GM18517 (cell line): ENCODE data around the gene TRIM59.
A peak's percentile ranks its signal among the peaks of the same experiment; 100 is the strongest.
"Not testable (repeated sequence)": the region's sequence is repeated elsewhere in the genome, so short reads cannot be mapped to it uniquely, and the experiment has no call there.

Experiments used
- ATAC-seq: cut with Tn5 transposase; IDR thresholded peaks from one replicate; pipeline ENCODE4 v1.9.1; 2021; ENCODE audit warnings: mild to moderate bottlenecking, moderate library complexity; ENCODE audit not compliant: unreplicated experiment

TRIM59 gene

DNA sequence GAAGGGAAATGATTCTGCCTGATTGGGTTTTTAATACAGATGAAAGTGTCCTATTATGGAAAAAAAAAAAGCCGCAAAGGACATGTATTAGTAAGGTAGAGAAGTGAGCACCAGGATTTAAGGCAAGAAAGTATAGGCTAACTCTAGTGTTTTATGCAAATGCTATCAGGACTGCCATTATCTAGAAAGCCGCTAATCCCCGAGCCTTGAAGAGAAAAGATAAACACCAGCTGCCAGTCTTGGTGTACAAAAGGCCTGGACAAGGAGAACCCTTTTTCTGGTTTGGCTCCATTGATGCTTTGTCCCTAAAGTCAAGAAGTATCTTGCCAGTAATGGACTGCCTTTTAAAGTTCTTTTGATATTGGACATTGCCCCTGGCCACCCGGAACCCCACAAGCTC lies 8.6 kb upstream of the TRIM59 start:
- ATAC-seq = no peak

DNA sequence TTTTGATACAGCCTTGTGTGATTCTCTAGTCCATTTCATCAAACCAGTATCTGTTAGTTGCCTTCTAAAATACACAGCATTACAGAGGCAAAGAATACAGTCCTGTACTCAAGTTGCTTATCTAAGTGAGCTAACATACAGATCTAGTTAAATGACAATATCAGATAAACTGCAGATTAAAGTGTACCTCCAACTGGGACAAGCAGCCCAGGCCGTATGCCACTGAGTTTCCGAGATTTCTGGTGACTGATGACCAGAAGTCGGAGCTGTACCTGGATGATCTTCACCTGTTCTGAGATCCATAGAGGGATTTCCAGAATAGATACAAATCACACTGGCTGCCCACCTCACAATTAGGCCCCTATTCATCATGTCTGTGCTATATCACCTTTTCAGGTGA lies 6.3 kb upstream of the TRIM59 start:
- no peak for ATAC-seq

DNA sequence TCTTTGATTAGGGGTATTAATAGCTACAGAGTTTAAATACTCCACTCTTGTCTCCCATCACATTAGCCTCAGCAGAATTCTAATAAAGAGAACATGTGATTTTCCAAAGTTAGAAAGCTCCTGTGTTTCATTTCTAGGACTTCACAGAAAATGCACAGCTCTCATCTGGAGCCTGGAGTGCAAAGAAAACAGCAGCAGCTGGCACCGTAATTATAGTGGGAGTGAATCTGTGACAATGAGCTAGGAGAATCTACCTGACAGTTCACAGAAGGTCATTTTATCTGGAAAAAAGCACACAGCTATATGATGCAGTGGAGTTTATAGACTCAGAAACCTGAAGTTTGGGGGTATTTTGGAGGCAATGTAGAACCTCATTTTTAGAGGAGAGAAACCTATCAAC lies 5.4 kb upstream of the TRIM59 start:
- ATAC-seq = no peak

DNA sequence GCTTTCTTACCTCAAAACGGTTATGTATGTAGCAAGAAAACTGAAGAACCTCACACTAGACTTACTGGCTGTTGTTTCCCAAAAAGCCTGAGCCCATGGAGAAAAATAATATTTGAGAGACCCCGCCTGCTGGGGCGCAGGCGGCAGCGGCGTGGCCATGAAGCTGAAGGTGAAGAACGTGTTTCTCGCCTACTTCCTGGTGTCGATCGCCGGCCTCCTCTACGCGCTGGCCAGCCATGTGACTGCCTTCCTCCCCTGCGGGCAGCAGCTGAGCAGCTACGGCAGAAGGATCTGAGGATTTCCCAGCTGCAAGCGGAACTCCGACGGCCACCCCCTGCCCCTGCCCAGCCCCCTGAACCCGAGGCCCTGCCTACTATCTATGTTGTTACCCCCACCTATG lies 2.7 kb upstream of the TRIM59 start:
- not testable (repeated sequence) for ATAC-seq

DNA sequence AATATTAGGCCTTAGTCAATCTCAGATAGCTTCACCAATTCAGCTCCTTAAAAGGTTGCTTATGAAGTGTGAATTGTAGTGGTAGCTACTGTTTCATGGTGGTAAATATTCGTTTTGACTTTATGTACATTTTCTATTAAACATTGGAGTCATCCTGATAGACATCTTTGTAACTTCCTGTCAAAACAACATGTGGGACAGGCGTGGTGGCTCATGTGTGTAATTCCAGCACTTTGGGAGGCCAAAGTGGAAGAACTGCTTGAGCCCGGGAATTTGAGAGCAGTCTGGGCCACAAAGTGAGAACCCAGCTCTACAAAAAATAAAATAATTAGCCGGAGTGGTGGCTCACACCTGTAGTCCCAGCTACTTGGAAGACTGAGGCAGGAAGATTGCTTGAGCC lies 2.0 kb upstream of the TRIM59 start:
- ATAC-seq = no peak

DNA sequence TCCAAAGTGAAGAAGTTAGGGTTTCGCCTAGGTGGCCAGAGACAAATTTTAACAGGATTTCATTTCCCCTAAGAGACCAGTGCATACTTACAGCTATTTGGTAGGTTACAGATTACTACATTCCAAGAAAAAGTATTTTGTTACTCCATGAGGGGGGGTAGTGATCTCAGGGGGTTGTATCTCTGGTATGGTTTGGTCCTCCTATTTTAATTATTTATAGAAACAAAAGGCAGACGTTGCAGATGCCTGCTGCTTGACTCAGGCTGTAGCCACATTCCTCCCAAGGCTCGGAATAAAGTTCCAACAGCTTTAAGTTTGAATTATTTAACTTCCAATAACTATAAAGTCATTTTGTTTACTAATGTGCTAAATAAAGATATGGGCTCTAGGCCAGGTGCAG lies 1.3 kb upstream of the TRIM59 start:
- no peak for ATAC-seq

DNA sequence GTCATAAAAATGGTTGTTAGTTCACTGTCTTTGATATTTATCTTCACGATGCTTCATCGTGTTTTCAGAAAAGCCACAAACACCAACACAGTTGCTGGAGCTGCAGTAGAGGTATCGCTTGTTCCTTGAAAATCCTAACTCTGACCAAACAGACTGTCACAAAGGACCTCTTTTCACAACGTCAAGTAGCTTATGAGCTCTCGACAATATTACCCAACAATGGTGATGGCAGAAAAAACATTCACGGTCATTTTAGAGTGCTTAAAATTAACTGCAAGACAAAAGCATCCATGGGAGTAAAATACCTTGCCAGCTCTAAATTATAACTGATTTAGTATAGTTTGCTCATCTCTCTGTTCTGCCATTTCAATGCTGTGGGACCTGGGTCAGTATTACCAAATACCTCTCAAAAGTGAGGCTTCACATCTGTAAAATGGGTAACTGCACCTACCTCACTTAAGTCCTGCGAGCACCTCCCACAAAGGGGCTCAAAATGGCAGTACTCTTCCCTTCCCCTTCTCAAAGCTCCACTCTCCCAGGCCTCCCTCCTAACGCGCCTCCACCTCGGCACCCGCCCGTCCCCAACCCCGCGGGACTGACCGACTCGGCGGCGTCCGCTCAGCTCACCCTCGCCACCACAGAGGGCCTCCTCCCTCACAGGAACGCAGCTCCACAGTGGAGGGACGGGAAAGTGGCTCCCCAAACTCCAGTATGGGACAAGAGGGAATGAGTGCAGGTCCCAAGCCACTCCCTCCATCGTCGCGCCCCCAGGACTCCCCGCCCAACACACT lies 546 bp downstream of the TRIM59 start:
- ATAC-seq = peak; percentile 37

DNA sequence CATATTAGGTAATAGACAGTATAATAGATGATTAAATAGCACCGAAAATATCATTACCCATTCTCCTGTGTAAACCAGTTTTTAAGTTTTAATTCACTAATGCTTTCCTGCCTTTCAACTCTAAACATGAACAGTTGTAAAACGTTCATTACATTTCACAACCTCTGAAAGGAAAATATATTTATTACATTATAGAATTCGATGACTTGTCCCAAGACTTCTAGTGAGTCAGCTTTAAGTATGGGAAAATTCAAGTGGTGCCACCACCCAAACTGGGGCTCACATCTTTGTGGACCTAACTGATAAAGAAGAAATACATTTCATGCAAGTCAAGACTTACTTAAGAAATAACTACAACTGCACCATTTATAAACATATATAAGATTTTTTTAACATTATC lies 2.0 kb downstream of the TRIM59 start:
- ATAC-seq = no peak

DNA sequence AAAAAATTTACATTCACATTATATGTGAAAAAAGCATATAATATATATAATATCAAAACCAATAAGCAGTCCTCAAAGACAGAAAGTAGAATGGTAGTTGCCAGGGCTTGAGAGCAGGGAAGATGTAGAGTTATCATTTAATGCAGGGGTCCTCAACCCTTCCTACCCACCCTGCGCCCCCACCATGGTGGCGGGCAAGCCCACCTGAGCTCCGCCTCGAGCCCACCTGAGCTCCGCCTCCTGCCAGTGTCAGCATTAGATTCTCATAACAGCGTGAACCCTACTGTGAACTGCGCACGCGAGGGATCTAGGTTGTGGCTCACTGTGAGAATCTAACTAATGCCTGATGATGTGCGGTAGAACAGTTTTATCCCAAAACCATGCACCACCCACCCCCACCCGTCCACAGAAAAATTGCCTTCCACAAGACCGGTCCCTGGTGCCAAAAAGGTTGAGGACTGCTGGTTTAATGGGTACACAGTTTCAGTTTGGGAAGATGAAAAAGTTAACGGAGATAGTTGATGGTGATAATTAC lies 3.0 kb downstream of the TRIM59 start:
- no peak for ATAC-seq

DNA sequence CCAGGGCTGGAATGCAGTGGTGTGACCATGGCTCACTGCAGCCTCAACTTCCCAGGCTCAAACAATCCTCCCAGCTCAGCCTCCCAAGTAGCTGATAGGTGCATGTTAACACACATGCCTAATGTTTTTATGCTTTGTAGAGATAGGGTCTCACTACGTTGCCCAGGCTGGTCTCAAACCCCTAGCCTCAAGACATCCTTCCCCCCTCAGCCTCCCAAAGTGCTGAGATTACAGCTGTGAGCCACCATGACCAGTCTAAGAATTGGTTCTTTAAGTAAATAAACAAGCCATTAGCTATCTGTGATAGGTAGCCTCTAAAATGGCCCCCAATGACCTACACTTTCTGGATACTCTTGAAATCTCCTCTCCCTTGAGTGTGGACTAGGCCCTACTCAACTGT lies 3.7 kb downstream of the TRIM59 start:
- no peak for ATAC-seq

DNA sequence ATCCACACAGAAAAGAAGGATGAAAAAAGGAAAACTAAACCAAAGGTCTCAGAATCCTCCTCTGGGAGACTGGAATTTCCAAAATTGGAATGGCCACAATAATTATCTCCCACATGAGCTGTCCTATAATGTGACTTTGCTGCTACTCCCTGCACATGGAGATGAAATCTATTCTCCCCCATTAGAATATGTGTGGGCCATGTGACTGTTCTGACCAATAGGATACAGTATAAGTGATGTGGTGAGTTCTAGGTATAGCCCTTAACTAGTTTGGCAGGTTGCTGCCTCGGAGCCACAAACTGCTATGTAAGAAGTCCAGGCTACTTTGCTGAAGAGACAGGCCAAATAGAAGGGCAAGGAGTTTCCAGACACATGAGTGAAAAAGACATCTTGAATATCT lies 5.2 kb downstream of the TRIM59 start:
- no peak for ATAC-seq

DNA sequence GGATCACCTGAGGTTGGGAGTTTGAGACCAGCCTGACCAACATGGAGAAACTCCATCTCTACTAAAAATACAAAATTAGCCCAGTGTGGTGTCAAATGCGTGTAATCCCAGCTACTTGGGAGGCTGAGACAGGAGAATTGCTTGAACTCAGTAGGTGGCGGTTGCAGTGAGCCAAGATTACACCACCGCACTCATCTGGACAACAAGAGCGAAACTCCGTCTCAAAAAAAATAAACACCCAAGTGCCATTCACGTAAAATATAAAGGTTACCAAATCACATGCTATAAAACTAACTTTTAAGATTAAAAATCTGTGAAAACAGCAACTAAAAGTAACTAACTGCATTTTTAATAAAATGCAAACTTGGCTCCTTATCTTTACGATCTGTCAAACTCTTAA lies 8.9 kb downstream of the TRIM59 start:
- no peak for ATAC-seq

DNA sequence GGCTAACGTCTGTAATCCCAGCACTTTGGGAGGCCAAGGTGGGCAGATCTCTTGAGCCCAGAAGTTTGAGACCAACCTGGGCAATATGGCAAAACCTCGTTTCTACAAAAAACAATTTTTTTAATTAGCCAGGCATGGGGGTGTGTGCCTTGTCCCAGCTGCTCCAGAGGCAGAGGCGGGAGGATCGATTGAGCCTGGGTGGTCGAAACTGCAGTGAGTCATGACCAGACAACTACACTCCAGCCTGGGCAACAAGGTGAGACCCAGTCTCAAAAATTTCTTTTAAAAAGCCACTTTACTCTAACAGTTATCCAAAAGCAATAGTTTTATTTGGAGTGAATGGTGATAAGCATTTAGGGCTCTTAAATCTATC lies 12.5 kb downstream of the TRIM59 start:
- ATAC-seq = no peak

DNA sequence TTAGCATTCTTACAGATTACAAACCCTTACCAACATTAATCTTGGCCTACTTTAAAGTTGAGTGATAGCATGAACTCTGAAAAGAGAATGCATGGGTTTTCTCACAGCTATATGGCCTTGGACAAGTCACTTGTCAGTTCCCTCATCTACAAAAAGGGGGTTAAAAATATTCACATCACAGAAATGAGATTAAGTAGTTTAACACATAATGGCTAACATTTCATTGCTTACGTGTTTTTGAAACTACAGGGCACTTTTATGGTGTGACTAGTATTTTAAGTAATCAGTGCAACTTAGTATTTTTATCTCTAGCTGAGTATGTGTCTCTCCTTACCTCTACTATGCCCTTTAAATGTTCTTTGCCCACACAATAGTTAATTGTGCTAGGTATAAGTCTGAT lies 13.8 kb downstream of the TRIM59 start:
- ATAC-seq = no peak

DNA sequence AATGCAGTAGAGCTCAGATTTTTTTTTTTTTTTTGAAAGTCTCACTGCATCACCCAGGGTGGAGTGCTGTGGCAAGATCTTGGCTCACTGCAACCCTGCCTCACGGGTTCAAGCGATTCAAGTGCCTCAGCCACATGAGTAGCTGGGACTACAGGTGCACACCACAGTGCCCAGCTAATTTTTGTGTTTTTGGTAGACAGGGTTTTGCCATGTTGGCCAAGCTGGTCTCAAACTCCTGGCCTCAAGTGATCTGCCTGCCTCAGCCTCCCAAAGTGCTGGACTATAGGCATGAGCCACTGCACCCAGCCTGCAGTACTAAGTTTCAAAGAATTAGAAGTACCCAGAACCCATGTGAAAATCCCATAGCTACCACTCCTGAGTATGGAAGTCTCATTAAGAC lies 14.5 kb downstream of the TRIM59 start:
- no peak for ATAC-seq

DNA sequence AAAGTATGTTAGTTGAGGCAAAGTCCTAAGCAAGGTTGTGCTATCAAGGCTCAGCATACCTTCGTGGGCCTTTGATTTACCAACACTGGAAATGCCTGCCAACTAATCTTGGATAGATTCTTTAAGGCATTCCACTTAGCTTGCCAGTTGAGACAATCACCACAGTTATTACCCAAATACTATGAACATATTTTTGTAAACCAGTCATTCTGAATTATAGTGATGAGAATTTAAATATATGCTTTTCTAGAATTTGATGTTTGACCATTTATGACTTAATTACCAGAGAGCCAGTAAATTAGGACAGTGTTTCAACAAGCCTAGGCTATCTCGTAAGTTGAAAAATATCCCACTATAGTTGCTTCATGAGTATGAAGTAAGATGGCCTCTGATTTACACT lies 15.5 kb downstream of the TRIM59 start:
- no peak for ATAC-seq

DNA sequence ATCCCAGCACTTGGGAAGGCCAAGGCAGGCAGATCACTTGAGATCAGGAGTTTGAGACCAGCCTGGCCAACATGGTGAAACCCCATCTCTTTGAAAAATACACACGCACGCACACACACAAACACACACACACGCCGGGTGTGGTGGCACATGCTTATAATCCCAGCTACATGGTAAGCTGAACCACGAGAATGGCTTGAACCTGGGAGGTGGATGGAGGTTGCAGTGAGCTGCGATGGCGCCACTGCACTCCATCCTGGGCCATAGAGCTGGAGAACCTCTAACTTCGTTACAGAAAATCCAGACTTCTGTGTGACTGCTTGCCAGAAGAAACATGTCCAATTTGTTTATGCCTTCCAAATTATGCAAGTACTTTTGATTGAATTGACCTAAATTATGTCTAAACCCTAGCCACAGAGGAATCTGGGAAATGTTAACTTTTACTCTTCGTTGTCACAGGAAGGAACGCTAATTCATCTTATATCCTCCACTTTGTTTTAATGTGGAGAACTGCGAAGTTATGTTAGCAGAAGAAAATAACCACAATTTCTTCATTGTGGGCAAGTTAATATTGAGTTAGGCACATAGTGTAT lies 21.7 kb downstream of the TRIM59 start:
- ATAC-seq = no peak

DNA sequence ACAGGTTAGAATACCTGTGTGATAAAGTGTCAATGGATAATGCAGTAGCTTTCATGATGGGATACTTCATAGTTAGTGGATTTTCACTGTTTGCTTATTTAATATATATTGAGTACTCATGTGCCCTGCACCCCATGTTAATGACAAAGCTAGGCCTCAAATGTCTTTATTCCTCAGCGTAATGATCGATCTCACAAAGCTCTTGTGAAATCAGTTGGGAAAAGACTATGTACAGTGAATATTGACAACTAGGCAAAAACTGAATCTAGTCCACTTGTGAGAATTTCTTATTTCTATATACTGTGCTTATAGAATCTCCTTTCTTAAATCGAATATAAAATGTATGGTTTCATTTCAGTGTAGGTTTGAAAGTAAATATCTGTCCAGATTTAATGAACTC lies 32.3 kb downstream of the TRIM59 start:
- ATAC-seq = no peak

DNA sequence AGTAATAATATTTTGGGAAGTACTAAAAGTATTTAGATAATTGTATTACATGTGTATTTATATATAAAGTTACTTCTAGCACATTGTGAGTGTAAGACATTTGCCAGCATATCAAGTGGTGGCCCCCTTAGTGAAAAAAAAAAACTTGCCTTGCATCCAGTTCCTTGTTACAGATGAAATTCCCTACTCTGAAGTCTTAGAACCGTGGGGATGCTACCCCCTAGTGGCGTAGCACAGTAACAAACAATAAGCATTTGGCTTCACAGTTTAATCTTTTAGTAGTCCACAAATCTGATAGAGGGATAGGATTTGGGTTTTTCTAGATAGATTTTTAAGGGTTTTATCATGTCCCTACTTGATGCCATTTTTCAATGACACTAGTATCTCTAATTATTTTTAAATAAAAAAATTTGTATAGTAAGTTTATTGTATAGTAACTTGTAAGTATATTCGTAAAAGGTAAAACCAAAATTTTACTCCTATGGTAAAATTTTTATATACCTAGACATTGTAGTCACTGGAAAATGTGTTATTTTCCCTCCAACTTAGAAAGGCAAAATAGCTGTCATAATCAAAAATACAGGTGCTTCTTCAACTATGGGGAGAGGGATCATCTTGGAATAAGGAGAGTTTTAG lies 35.9 kb downstream of the TRIM59 start:
- ATAC-seq = peak; percentile 84

DNA sequence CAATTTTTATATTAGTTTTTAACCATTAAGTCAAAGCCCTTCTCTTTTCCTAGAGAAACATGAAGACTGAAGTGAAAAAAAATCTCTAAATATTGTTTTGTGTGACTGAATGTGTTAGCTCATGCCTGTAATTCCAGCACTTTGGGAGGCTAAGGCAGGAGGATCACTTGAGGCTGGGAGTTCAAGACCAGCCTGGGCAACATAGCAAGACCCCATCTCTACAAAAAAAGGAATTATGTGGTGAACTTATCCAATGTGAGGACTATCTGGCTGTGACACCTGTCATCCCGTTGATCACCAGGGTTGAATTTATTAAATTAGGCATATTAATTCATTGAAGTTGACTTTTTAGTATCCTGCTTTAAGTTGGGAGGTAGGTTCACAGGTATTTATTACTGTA lies 37.1 kb downstream of the TRIM59 start:
- no peak for ATAC-seq

DNA sequence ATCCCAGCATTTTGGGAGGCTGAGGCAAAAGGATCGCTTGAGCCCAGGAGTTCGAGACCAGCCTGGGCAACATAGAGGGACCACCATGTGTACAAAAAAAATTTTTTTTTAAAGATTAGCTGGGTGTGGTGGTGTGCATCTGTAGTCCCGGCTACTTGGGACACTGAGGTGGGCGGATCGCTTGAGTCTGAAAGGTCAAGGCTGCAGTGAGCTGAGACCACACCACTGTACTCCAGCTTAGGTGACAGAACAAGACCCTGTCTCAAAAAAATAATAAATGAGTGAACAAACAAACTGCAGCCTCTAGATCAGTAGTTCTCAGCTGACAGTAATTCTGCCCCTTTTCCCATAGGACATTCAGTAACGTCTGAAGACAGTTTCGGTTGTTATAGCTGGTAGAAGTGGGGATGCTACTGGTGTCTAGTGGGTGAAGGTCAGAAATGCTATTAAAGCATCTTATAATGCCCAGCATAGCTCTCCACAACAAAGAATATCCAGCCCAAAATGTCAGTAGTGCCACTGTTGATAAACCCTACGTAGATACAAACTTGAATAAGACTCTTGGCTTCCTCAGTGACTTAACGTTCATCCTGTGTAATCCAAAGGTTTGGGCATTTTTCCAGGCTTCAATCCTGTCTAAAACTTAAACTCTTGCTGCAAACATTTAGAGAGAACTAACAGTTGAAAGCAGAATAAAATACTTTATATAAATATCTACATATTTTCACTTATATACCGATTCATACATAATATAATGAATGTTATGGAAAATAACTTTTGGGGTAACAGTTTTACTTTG lies 39.6 kb downstream of the TRIM59 start:
- ATAC-seq = no peak
